AG09319 (cell line): ENCODE results near the gene SYMPK.

ENCODE experiments used
- DNase-seq: peaks from one replicate; pipeline ENCODE4 v3.0.0-alpha.2; 2010; ENCODE audit warnings: low read depth; ENCODE audit errors: extremely low read depth
- TF ChIP-seq, protein P1 (sequence below): IDR thresholded peaks from 2 replicates; pipeline ENCODE4 v1.5.1; 2011; ENCODE audit warnings: low read depth, mild to moderate bottlenecking, inconsistent platforms, low read length, moderate library complexity

SYMPK gene

DNA sequence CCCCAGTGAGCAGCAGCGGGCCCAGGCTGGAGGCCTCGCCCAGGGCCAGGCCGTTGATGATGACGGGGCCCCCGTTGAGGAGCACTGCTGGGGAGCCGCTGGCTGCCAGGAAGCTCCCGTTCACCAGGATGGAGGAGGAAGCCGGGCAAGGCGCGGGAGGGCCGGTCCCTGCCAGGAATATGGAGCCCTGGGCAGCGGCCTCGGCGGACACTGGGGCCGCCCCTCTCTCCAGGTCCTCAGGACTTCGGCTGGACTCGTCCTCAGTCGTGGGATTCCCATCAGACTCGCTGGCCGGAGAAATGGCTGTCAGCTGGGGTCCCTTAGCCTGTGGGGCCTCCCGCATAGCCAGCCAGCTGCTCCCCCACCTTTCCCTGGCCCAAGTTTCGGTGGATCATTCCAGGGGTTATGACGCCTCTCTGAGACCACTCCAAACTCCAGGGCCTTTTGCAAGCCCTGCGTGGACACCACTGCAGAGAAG, 96.0 kb downstream of the SYMPK start:
- TF ChIP-seq, protein P1, sequence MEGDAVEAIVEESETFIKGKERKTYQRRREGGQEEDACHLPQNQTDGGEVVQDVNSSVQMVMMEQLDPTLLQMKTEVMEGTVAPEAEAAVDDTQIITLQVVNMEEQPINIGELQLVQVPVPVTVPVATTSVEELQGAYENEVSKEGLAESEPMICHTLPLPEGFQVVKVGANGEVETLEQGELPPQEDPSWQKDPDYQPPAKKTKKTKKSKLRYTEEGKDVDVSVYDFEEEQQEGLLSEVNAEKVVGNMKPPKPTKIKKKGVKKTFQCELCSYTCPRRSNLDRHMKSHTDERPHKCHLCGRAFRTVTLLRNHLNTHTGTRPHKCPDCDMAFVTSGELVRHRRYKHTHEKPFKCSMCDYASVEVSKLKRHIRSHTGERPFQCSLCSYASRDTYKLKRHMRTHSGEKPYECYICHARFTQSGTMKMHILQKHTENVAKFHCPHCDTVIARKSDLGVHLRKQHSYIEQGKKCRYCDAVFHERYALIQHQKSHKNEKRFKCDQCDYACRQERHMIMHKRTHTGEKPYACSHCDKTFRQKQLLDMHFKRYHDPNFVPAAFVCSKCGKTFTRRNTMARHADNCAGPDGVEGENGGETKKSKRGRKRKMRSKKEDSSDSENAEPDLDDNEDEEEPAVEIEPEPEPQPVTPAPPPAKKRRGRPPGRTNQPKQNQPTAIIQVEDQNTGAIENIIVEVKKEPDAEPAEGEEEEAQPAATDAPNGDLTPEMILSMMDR = no peak
- no peak for DNase-seq

DNA sequence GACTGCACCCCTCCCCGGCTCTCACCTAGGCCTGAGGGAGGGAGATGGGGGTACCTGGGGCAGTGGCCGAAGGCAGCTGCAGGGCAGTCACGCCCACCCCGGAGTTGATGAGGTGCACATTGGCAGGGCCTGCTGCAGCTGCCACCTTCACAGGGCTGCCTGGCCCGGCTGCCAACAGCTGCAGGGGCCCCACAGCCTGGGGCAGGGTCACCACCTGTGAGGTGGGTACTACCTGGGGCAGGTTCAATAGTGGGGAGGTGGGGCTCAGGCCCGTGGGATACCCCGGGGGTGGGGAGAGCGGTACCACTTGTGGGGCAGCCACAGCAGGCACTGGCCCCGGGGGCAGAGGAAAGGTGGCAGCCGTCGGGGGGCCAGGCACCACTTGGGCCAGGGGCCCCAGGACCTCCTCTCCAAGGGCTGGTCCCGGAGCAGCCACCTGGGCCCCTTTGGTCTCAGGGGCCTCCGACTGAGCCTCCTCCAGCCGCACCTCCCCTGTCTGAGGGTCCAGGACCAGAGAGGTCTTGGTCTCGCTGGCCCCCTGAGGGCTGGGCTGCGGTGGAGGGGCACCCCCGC, 96.6 kb downstream of the SYMPK start:
- TF ChIP-seq, protein P1 = no peak
- DNase-seq = no peak

DNA sequence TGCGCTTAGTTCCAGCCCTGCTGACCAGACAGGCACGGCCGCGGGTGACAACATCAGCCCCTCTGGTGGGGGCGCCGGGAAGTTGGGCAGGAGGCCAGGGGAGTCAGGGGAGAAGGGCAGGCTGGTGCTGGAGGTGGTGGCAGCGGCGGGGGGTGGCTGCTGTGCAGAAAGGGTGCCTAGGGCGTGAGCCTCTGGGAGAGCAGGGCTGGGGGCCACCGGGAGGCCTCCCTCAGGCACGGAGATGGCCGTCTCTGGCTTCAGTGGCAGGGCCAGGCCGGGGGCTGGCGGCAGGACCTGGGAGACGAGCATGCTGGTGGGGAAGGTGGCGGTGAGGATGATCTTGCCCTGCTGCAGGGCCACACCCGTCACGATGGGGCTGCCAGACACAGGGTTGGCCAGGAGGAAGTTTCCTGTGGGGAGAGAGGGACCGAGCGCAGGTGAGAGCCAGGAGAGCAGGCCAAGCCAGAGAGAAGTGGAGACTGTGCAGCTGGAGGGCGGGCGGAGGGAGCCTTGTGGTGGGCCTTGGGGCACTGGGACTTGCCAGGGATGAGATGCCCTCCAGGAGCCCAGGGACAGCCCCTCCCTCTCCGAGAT, 97.1 kb downstream of the SYMPK start:
- TF ChIP-seq, protein P1 = no peak

More for the DNA sequence above, 97.1 kb downstream of the SYMPK start:
- DNase-seq = no peak
